ENCODE data around the gene DMD. TPM values are rescaled to one million over a fixed set of nuclear protein-coding genes. Genes with fewer than 3 reads are reported as not detected.

DMD gene
- total RNA-seq, 1 experiment from 2014 or later, result 3.9 TPM

GRCh38 chrX:33053001-33053400, 158.3 kb downstream of the DMD start:
- DNase-seq (ENCODE audit: extremely low read depth, low read depth), result no peak

GRCh38 chrX:33045882-33046281, 165.5 kb downstream of the DMD start:
- no peak for DNase-seq (ENCODE audit: extremely low read depth, low read depth)

- DNase-seq (ENCODE audit: extremely low read depth, low read depth), result no peak
These were observed 166.1 kb downstream of the DMD start for GRCh38 chrX:33045245-33045644.

- DNase-seq (ENCODE audit: extremely low read depth, low read depth), result no peak
These were observed 170.2 kb downstream of the DMD start for GRCh38 chrX:33041141-33041540.

- no peak for DNase-seq (ENCODE audit: extremely low read depth, low read depth)
These were observed 178.6 kb downstream of the DMD start for GRCh38 chrX:33032700-33033099.

- DNase-seq (ENCODE audit: extremely low read depth, low read depth), result no peak
These were observed 196.4 kb downstream of the DMD start for GRCh38 chrX:33014949-33015348.

GRCh38 chrX:33014086-33014485, 197.3 kb downstream of the DMD start:
- DNase-seq (ENCODE audit: extremely low read depth, low read depth), result no peak

GRCh38 chrX:33001107-33001506, 210.2 kb downstream of the DMD start:
- DNase-seq (ENCODE audit: extremely low read depth, low read depth), result no peak

- no peak for DNase-seq (ENCODE audit: extremely low read depth, low read depth)
These were observed 212.6 kb downstream of the DMD start for GRCh38 chrX:32998776-32999175.

- DNase-seq (ENCODE audit: extremely low read depth, low read depth), result no peak
These were observed 215.9 kb downstream of the DMD start for GRCh38 chrX:32995427-32995826.

- no peak for DNase-seq (ENCODE audit: extremely low read depth, low read depth)
These were observed 224.2 kb downstream of the DMD start for GRCh38 chrX:32987142-32987541.

GRCh38 chrX:32985544-32985943, 225.8 kb downstream of the DMD start:
- DNase-seq (ENCODE audit: extremely low read depth, low read depth), result no peak

- no peak for DNase-seq (ENCODE audit: extremely low read depth, low read depth)
These were observed 244.5 kb downstream of the DMD start for GRCh38 chrX:32966821-32967355.

- DNase-seq (ENCODE audit: extremely low read depth, low read depth), result no peak
These were observed 257.2 kb downstream of the DMD start for GRCh38 chrX:32954125-32954524.

- no peak for DNase-seq (ENCODE audit: extremely low read depth, low read depth)
These were observed 263.2 kb downstream of the DMD start for GRCh38 chrX:32948130-32948529.

GRCh38 chrX:32937043-32937442, 274.3 kb downstream of the DMD start:
- no peak for DNase-seq (ENCODE audit: extremely low read depth, low read depth)

GRCh38 chrX:32933548-32933947, 277.8 kb downstream of the DMD start:
- no peak for DNase-seq (ENCODE audit: extremely low read depth, low read depth)

- DNase-seq (ENCODE audit: extremely low read depth, low read depth), result no peak
These were observed 282.3 kb downstream of the DMD start for GRCh38 chrX:32929040-32929439.

- DNase-seq (ENCODE audit: extremely low read depth, low read depth), result no peak
These were observed 315.3 kb downstream of the DMD start for GRCh38 chrX:32896088-32896487.

GRCh38 chrX:32894679-32895078, 316.7 kb downstream of the DMD start:
- no peak for DNase-seq (ENCODE audit: extremely low read depth, low read depth)

GRCh38 chrX:32893751-32894150, 317.6 kb downstream of the DMD start:
- DNase-seq (ENCODE audit: extremely low read depth, low read depth), result no peak

GRCh38 chrX:32877592-32877991, 333.8 kb downstream of the DMD start:
- DNase-seq (ENCODE audit: extremely low read depth, low read depth), result no peak

GRCh38 chrX:32874839-32875238, 336.5 kb downstream of the DMD start:
- no peak for DNase-seq (ENCODE audit: extremely low read depth, low read depth)
